ENCODE data around the gene KMT5C. TPM values are rescaled to one million over a fixed set of nuclear protein-coding genes. Genes with fewer than 3 reads are reported as not detected.

Gene KMT5C
- total and polyA plus RNA-seq, 2 experiments from 2014 or later, result 14.2 to 34.3 TPM

DNA sequence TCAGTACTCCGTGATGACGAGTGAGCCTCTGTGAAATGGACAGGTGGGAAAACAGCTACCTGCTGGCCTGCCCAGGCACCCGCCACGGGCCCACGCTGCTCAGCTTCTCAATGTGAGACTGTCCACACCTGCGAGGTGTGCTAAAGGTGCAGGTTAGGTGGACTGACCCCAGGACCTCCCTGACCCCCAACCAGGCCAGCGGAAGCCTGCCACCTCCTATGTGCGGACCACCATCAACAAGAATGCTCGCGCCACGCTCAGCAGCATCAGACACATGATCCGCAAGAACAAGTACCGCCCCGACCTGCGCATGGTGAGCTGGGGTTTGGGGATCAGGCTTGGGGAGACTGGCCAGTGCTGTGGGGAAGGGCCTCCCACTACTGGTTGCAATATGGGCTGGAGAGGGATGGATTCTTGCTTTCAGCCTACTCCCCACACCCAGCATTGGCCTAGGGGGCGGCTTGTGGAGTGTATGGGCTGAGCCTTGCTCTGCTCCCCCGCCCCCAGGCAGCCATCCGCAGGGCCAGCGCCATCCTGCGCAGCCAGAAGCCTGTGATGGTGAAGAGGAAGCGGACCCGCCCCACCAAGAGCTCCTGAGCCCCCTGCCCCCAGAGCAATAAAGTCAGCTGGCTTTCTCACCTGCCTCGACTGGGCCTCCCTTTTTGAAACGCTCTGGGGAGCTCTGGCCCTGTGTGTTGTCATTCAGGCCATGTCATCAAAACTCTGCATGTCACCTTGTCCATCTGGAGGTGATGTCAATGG is 48.2 kb downstream of the KMT5C start (continued):
- TF ChIP-seq, protein P1, sequence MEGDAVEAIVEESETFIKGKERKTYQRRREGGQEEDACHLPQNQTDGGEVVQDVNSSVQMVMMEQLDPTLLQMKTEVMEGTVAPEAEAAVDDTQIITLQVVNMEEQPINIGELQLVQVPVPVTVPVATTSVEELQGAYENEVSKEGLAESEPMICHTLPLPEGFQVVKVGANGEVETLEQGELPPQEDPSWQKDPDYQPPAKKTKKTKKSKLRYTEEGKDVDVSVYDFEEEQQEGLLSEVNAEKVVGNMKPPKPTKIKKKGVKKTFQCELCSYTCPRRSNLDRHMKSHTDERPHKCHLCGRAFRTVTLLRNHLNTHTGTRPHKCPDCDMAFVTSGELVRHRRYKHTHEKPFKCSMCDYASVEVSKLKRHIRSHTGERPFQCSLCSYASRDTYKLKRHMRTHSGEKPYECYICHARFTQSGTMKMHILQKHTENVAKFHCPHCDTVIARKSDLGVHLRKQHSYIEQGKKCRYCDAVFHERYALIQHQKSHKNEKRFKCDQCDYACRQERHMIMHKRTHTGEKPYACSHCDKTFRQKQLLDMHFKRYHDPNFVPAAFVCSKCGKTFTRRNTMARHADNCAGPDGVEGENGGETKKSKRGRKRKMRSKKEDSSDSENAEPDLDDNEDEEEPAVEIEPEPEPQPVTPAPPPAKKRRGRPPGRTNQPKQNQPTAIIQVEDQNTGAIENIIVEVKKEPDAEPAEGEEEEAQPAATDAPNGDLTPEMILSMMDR (conservative IDR thresholded peaks at IDR 0.05; ENCODE audit: low read depth in 2 of 2), result no peak
- TF ChIP-seq ZNF114 (CRISPR knock-in tag; IDR thresholded peaks at IDR 0.05) (no peak), STAT1 (IDR thresholded peaks at IDR 0.05; ENCODE audit: unreplicated experiment) (no peak), EZH2phosphoT487 (IDR thresholded peaks at IDR 0.05; ENCODE audit: unreplicated experiment) (no peak), POLR2AphosphoS5 (IDR thresholded peaks at IDR 0.05; ENCODE audit: low read depth) (no peak), JUNB (IDR thresholded peaks at IDR 0.05; ENCODE audit: unreplicated experiment) (no peak), NANOG (IDR thresholded peaks at IDR 0.05; ENCODE audit: borderline replicate concordance) (no peak), EZH2 (IDR thresholded peaks at IDR 0.05; ENCODE audit: low read depth, unreplicated experiment) (no peak), CREB1 (CRISPR knock-in tag; IDR thresholded peaks at IDR 0.05; ENCODE audit: low read depth) (no peak)
- TF ChIP-seq, protein P2, sequence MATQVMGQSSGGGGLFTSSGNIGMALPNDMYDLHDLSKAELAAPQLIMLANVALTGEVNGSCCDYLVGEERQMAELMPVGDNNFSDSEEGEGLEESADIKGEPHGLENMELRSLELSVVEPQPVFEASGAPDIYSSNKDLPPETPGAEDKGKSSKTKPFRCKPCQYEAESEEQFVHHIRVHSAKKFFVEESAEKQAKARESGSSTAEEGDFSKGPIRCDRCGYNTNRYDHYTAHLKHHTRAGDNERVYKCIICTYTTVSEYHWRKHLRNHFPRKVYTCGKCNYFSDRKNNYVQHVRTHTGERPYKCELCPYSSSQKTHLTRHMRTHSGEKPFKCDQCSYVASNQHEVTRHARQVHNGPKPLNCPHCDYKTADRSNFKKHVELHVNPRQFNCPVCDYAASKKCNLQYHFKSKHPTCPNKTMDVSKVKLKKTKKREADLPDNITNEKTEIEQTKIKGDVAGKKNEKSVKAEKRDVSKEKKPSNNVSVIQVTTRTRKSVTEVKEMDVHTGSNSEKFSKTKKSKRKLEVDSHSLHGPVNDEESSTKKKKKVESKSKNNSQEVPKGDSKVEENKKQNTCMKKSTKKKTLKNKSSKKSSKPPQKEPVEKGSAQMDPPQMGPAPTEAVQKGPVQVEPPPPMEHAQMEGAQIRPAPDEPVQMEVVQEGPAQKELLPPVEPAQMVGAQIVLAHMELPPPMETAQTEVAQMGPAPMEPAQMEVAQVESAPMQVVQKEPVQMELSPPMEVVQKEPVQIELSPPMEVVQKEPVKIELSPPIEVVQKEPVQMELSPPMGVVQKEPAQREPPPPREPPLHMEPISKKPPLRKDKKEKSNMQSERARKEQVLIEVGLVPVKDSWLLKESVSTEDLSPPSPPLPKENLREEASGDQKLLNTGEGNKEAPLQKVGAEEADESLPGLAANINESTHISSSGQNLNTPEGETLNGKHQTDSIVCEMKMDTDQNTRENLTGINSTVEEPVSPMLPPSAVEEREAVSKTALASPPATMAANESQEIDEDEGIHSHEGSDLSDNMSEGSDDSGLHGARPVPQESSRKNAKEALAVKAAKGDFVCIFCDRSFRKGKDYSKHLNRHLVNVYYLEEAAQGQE (IDR thresholded peaks at IDR 0.05; ENCODE audit: unreplicated experiment), result no peak

DNA sequence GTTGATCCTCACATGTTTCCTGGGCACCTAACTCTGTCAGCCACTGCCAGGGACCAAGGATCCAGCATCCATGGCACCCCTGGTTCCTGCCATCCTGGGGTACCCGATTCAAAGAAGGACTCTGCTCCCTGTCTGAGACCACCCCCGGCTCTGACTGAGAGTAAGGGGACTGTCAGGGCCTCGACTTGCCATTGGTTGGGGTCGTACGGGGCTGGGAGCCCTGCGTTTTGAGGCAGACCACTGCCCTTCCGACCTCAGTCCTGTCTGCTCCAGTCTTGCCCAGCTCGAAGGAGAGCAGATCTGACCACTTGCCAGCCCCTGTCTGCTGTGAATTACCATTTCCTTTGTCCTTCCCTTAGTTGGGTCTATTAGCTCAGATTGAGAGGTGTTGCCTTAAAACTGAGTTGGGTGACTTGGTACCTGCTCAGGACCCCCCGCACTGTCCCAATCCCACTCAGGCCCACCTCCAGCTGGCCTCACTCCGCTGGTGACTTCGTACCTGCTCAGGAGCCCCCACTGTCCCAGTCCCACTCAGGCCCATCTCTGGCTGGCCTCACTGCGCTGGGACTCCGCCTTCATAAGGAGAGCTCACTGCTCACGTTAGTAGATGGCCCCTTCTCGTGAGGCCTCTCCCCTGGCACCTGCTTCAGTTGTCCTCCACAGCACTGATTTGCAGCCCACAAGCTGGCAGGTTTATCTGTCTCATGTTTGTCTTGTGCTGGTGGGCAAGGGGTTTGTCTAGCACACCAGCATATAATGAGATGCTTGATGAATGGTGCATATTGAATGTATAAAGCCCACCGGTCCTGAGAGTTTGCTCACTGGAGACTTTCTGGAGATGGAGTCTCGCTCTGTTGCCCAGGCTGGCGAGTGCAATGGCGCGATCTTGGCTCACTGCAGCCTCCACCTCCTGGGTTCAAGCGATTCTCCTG is 50.0 kb downstream of the KMT5C start:
- peaks cover 40% of the 10 kb centered on the region for H4K20me1 ChIP-seq (replicated peaks; ENCODE audit: insufficient read depth)
- no peaks in the 10 kb centered on the region for H3K27me3 ChIP-seq (ENCODE audit: insufficient read depth)
- peak overlapping the region; percentile 46; the same call in 1 of the 3 replicates for H3K4me3 Mint-ChIP-seq
- peaks cover 61% of the 10 kb centered on the region for H3F3A ChIP-seq (replicated peaks; ENCODE audit: low read depth)
- H3K27me3 Mint-ChIP-seq (ENCODE audit: insufficient read depth, low read depth, poor library complexity), result peaks cover 52% of the 10 kb centered on the region
- peak overlapping the region; percentile 32 for H3K4me2 ChIP-seq
- H3K9me3 Mint-ChIP-seq, result no peaks in the 10 kb centered on the region; the same call in 2 of the 3 replicates
- H3K9me2 ChIP-seq (ENCODE audit: insufficient read depth), result no peaks in the 10 kb centered on the region
- peaks cover 54% of the 10 kb centered on the region for H3K36me3 Mint-ChIP-seq (ENCODE audit: low read depth)
- DNase-seq (ENCODE audit: low spot score) (no peak), ATAC-seq (no peak)
- peak overlapping the region; percentile 45; the same call in 1 of the 2 replicates for H3K27ac ChIP-seq (ENCODE audit: low read depth)
- peaks cover 70% of the 10 kb centered on the region for H3K4me1 ChIP-seq (ENCODE audit: insufficient read depth)
- TF ChIP-seq POLR2AphosphoS5 (IDR thresholded peaks at IDR 0.05; ENCODE audit: low read depth) (peak; percentile 54), EZH2phosphoT487 (IDR thresholded peaks at IDR 0.05; ENCODE audit: unreplicated experiment) (no peak)
- no peak overlapping the region for H2AFZ ChIP-seq
- H3K4me3 ChIP-seq, result no peak overlapping the region; the same call in 1 of the 2 replicates
- peaks cover 11% of the 10 kb centered on the region; the same call in 1 of the 2 replicates for H3K36me3 ChIP-seq (ENCODE audit: insufficient read depth)
- peaks cover 28% of the 10 kb centered on the region for H3K79me2 ChIP-seq (replicated peaks; ENCODE audit: insufficient read depth)
- peaks cover 72% of the 10 kb centered on the region for H3K4me1 Mint-ChIP-seq
- peak overlapping the region; percentile 85 for H3K27ac Mint-ChIP-seq

Measured in GM23338 (cell line).